HG02981 (cell line): ENCODE results near the gene ZNF277.

Experiments used
- ATAC-seq: cut with Tn5 transposase; IDR thresholded peaks from one replicate; pipeline ENCODE4 v1.9.1; 2021; ENCODE audit warnings: mild to moderate bottlenecking, moderate library complexity; ENCODE audit not compliant: unreplicated experiment

Gene ZNF277

GRCh38 chr7:112184455-112184854, 22.0 kb upstream of the ZNF277 start:
- no peak for ATAC-seq

GRCh38 chr7:112185005-112185834, 21.3 kb upstream of the ZNF277 start:
- no peak for ATAC-seq

GRCh38 chr7:112186300-112186699, 20.2 kb upstream of the ZNF277 start:
- no peak for ATAC-seq

- no peak for ATAC-seq
Measured at GRCh38 chr7:112188257-112188656, 18.2 kb upstream of the ZNF277 start.

GRCh38 chr7:112189691-112190090, 16.8 kb upstream of the ZNF277 start:
- ATAC-seq: no peak

GRCh38 chr7:112190120-112190519, 16.4 kb upstream of the ZNF277 start:
- no peak for ATAC-seq

GRCh38 chr7:112192236-112193154, 14.0 kb upstream of the ZNF277 start:
- ATAC-seq: no peak

GRCh38 chr7:112193915-112194502, 12.5 kb upstream of the ZNF277 start:
- ATAC-seq: no peak

- ATAC-seq: no peak
Measured at GRCh38 chr7:112195717-112196116, 10.8 kb upstream of the ZNF277 start.

- no peak for ATAC-seq
Measured at GRCh38 chr7:112197322-112197721, 9.2 kb upstream of the ZNF277 start.

GRCh38 chr7:112199035-112199655, 7.3 kb upstream of the ZNF277 start:
- no peak for ATAC-seq

- no peak for ATAC-seq
Measured at GRCh38 chr7:112199672-112200071, 6.8 kb upstream of the ZNF277 start.

GRCh38 chr7:112201411-112201810, 5.1 kb upstream of the ZNF277 start:
- ATAC-seq: no peak

- ATAC-seq: no peak
Measured at GRCh38 chr7:112201839-112202238, 4.7 kb upstream of the ZNF277 start.

- no peak for ATAC-seq
Measured at GRCh38 chr7:112202816-112203215, 3.7 kb upstream of the ZNF277 start.

- no peak for ATAC-seq
Measured at GRCh38 chr7:112203365-112203739, 3.1 kb upstream of the ZNF277 start.

- ATAC-seq: no peak
Measured at GRCh38 chr7:112204499-112205342, 1.8 kb upstream of the ZNF277 start.

GRCh38 chr7:112205343-112206237, 905 bp upstream of the ZNF277 start:
- ATAC-seq: peak; percentile 3

GRCh38 chr7:112206991-112207592, 597 bp downstream of the ZNF277 start:
- ATAC-seq: peak; percentile 0
